ENCODE results near the gene ESRRB.

DNA sequence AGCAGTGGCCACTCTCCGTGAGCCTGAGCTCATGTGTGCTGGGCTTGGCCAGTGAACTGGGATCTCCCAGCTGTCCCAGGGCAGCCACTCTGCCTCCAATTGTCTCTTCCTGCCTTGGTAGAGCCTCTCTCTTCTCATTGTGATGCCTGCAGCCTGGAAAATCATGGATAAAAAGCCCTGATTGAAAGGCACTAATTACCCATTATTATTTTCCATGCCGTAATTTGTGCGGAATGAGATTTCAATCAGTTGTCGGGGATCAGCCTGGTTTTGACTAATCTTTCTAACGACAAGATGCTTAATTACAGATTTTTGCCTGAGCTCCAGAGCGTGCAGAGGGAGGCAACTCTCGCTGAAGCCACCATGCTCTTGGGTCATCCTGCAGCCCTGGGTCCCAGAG lies 52.7 kb downstream of the ESRRB start:
- TF ChIP-seq CTCF (conservative IDR thresholded peaks at IDR 0.05) (no peak), EZH2 (IDR thresholded peaks at IDR 0.05; ENCODE audit: low read depth) (no peak)
